DMS53 (cell line): ENCODE measurements around the gene PDE6A.
"Not testable (repeated sequence)": the region's sequence is repeated elsewhere in the genome, so short reads cannot be mapped to it uniquely, and the experiment has no call there.

Experiments
- DNase-seq: peaks from one replicate; lab custom pipeline; 2025; lab: John Stamatoyannopoulos, UW

Gene PDE6A

DNA sequence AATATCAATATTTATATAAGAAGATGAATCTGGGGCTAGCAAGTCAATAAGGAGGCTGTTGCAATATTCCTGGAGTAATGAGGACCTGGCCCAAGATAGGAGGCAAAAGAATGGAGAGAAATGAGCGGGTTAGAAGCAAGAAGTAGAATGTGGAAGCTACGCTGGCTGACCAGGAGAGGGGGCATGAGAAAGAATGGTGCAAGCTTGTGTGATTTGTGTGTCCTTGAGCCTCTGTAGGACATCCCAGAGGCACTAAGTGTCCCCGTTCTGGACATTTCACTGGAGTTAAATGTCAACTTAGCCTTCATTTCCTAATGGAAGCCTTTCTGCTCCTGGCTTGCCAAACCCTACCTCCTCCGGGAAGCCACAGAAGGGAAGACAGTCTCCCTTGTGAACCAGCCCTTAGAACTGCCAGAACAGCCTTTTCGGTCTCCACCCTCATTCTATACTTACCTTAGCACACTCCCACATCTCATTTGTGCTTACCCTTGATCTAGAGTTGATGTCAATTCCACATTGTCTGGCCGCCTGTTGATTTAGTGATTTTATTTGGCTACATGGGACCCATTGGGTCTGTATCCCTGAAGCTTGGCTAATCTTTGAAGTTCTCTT lies 6.7 kb upstream of the PDE6A start:
- no peak for DNase-seq

DNA sequence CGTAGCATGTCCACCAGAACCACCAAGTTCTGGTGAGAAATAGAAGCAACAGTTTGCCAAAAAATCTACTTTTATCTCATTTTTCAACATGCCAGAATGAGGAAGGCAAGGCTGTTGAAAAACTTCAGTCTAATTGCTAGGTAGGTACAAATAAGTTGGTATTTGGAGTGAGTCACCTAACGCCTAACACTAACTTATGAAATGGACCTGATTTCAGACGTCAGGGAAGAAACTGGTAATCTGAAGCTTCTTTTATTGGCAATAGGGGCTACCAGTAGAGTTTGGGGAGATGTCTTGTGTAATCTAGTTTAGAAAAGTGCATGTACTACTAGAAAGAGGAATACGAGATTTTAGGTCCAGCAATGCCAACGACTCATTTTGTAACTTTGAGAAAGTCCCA lies 4.4 kb upstream of the PDE6A start:
- no peak for DNase-seq

- DNase-seq, result no peak
Measured at GRCh38 chr5:149946118-149946517, 1.5 kb upstream of the PDE6A start.

GRCh38 chr5:149943177-149943949 lies 1.2 kb downstream of the PDE6A start:
- peak; percentile 37 for DNase-seq

- DNase-seq, result not testable (repeated sequence)
Measured at GRCh38 chr5:149942741-149943169, 1.8 kb downstream of the PDE6A start.

DNA sequence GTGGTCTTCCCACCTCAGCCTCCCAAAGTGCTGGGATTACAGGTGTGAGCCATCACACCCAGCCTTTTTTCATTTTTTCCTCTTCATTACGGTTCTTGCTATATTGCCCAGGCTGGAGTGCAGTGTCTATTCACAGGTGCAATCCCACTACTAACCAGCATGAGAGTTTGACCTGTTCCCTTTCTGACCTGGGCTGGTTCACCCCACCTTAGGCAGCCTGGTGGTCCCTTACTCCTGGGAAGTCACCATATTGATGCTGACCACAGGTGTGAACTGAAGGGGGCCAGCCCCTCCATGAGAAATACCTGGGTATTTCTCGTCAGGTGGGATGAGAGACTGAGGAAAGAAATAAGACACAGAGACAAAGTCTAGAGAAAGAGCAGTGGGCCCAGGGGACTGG lies 2.4 kb downstream of the PDE6A start:
- no peak for DNase-seq

DNA sequence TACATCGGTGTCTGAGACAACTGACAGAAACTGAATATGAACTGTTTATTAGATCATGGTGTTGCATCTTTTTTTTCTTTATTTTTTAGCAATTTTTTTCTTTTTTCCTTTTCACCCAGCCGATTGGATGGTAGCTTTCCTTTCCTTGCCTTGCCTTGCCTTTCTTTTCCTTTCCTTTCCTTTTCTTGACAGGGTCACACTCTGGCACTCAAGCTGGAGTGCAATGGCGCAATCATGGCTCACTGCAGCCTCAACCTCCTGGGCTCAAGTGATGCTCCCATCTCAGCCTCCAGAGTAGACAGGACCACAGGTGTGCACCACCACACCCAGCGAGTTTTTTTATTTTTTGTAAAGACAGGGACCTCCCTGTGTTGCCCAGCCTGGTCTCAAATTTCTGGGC lies 2.8 kb downstream of the PDE6A start:
- no peak for DNase-seq

DNA sequence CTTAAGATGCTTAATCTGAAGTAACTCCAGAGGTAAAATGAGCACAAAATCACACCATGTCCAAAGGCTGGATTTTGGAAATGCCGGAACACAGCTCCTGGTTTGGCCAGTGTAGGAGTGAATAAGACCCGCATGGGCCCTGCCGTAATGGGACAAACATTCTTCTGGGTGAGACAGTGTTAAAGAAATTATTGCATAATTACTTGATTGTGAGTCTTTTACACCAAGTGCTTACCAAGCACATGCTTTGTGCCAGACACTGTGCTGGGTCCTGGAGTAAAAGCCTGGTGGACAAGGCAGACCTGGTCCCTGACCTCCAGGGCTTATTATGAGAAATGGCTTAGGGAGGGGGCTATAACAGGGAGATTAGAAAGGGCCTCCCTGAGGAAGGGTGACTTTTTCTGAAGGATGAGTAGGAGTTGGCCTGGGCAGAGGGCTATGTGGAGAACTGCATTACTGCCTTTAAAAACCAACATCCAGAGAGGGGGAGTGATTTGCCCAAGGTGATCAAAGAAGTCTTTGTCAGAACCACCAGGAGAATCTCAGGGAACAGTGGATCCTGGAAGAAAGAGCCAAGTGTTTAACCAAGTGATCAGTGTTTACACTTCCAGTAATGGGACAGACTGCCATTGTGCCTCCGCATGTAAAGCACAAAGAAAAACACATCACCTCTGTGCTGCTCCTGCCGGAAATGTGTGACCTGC lies 3.5 kb downstream of the PDE6A start:
- no peak for DNase-seq

DNA sequence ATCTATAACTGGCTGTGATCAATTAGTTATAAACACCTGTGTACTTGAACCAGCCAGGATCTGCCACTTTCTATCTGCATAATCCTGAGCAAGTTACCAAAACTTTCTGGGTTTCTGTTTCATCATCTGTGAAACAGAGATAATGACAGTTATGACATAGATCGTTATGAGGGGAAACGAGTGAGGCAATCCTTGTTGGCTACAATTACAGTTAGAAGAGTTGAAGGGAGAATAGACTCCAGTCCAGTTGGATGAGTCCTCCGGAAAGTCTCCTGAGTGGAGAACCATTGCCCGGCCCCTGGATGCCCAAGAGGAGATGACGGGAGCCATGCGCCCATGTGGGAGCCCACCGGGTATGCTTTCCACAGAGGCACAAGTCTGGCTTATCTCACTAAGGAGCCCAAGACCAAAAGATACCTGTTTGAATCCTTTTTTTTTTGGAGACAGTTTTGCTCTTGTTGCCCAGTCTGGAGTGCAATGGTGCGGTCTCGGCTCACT lies 4.5 kb downstream of the PDE6A start:
- DNase-seq, result no peak

GRCh38 chr5:149939546-149939945 lies 5.0 kb downstream of the PDE6A start:
- no peak for DNase-seq

- DNase-seq, result no peak
Measured at GRCh38 chr5:149938791-149939358, 5.7 kb downstream of the PDE6A start.

GRCh38 chr5:149938279-149938678 lies 6.3 kb downstream of the PDE6A start:
- peak; percentile 26 for DNase-seq

- peak; percentile 69 for DNase-seq
Measured at GRCh38 chr5:149937610-149938009, 7.0 kb downstream of the PDE6A start.

DNA sequence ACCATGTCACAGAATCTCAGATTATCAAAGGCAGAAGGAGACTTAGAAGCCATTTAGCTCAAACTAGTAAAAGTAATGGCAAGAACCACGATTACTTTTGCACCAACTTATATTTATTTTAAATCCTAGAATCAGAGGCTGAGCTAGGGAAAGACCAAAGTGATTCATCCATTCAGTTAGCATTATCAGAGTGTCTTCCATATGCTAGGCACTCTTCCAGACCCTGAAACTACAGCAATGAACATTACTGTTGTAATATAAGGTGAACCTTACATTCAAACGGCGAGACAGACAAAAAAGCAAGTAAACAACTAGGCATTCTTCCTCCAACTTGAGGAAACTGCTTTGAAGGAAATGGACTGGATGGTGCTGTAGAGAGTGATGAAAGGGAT lies 7.9 kb downstream of the PDE6A start:
- no peak for DNase-seq

DNA sequence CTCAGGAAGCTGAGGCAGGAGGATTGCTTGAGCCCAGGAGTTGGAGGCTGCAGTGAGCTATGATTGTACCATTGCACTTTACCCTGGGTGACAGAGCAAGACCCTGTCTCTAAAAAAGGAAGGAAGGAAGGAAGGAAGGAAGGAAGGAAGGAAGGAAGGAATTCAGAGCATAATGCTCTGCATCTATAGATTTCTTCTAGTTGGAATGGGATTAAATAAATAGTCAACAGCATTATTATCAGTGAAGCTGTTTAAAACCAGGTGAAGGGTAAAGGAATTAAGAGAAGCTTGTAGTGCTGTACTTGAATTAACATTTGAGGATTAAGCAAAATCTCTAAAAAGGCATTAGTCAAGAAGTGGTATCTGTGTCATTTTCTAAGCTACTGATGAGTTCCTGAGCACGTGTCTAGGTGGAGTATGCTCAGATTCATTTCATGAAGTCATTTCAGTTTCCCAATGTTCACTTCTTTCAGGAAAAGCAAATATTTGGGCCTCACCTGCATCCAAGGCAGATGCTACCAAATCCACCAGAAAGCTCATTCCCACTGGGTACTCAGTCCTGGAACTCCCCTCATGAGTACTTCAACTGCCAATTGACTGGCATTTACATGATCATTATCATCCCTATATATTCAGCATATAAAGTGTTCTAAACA lies 8.4 kb downstream of the PDE6A start:
- DNase-seq, result no peak

DNA sequence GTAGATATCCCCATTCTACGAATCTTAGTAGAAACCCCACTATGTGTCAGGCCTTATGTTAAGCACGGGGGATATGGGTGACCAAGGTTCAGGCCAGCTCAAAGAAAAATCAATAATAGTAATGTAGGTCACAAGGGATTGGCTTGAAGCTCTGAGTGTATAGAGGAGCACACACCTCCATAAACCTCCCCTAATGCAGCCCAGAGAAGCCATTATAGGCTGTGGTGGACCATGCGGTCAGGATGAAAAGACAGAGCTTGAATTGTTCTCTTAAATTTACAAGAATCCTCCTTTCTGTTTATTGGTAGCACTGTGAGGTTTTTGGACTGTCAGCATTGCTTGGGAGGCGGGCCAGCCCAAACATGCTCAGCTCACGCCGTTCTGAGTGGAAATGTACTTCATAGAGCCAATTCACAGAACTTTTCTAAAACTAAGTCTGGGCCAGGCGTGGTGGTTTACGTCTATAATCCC lies 9.1 kb downstream of the PDE6A start:
- no peak for DNase-seq

- DNase-seq, result peak; percentile 88
Measured at GRCh38 chr5:149932445-149933350, 11.9 kb downstream of the PDE6A start.

- peak; percentile 69 for DNase-seq
Measured at GRCh38 chr5:149931992-149932436, 12.6 kb downstream of the PDE6A start.

GRCh38 chr5:149930749-149931574 lies 13.6 kb downstream of the PDE6A start:
- DNase-seq, result no peak
